HEK293 (cell line): ENCODE measurements around the gene CENPO.

Source experiments
- FEZF1 ChIP-seq: fragments of 450-650 bp; formaldehyde crosslinking; IDR thresholded peaks from 2 replicates; pipeline ENCODE4 v1.5.1; 2016; ENCODE audit warnings: missing biosample characterization, missing genetic modification characterization
- PRDM1 ChIP-seq: fragments of 450-650 bp; formaldehyde crosslinking; IDR thresholded peaks from 2 replicates; pipeline ENCODE4; 2016; ENCODE audit warnings: missing biosample characterization, missing genetic modification characterization
- SCRT2 ChIP-seq: fragments of 450-650 bp; formaldehyde crosslinking; IDR thresholded peaks from 2 replicates; pipeline ENCODE4 v1.5.1; 2016; ENCODE audit warnings: missing biosample characterization, missing genetic modification characterization
- YY2 ChIP-seq: fragments of 450-650 bp; formaldehyde crosslinking; IDR thresholded peaks from 2 replicates; pipeline ENCODE4 v1.5.1; 2016; ENCODE audit warnings: missing biosample characterization, missing genetic modification characterization
- ZBTB8A ChIP-seq: fragments of 450-650 bp; formaldehyde crosslinking; IDR thresholded peaks from 2 replicates; pipeline ENCODE4 v1.5.1; 2016; ENCODE audit warnings: missing biosample characterization, missing genetic modification characterization
- ZFP37 ChIP-seq: fragments of 450-650 bp; formaldehyde crosslinking; IDR thresholded peaks from 2 replicates; pipeline ENCODE4 v1.5.1; 2016; ENCODE audit warnings: missing biosample characterization, missing genetic modification characterization
- ZNF132 ChIP-seq: fragments of 450-650 bp; formaldehyde crosslinking; IDR thresholded peaks from 2 replicates; pipeline ENCODE4 v1.5.1; 2017; ENCODE audit warnings: missing biosample characterization, missing genetic modification characterization, borderline replicate concordance
- ZNF155 ChIP-seq: fragments of 450-650 bp; formaldehyde crosslinking; IDR thresholded peaks from 2 replicates; pipeline ENCODE4 v1.5.1; 2016; ENCODE audit warnings: missing biosample characterization, missing genetic modification characterization
- ZNF169 ChIP-seq: fragments of 450-650 bp; formaldehyde crosslinking; IDR thresholded peaks from 2 replicates; pipeline ENCODE4 v1.5.1; 2016; ENCODE audit warnings: missing biosample characterization, missing genetic modification characterization
- ZNF19 ChIP-seq: fragments of 450-650 bp; formaldehyde crosslinking; IDR thresholded peaks from 2 replicates; pipeline ENCODE4; 2016; ENCODE audit warnings: missing biosample characterization, missing genetic modification characterization, low read depth
- ZNF311 ChIP-seq: fragments of 450-650 bp; formaldehyde crosslinking; IDR thresholded peaks from 2 replicates; pipeline ENCODE4 v1.5.1; 2017; ENCODE audit warnings: missing biosample characterization, missing genetic modification characterization, borderline replicate concordance
- ZNF324 ChIP-seq: fragments of 450-650 bp; formaldehyde crosslinking; IDR thresholded peaks from 2 replicates; pipeline ENCODE4 v1.5.1; 2016; ENCODE audit warnings: missing biosample characterization, missing genetic modification characterization
- ZNF350 ChIP-seq: fragments of 450-650 bp; formaldehyde crosslinking; IDR thresholded peaks from 2 replicates; pipeline ENCODE4 v1.5.0; 2017; ENCODE audit warnings: missing biosample characterization, mild to moderate bottlenecking, missing genetic modification characterization
- ZNF416 ChIP-seq: fragments of 450-650 bp; formaldehyde crosslinking; IDR thresholded peaks from 2 replicates; pipeline ENCODE4 v1.5.1; 2016; ENCODE audit warnings: missing biosample characterization, missing genetic modification characterization
- ZNF433 ChIP-seq: fragments of 450-650 bp; formaldehyde crosslinking; IDR thresholded peaks from 2 replicates; pipeline ENCODE4 v1.5.1; 2016; ENCODE audit warnings: missing biosample characterization, missing genetic modification characterization, low read depth
- ZNF555 ChIP-seq: fragments of 450-650 bp; formaldehyde crosslinking; conservative IDR thresholded peaks from 2 replicates; pipeline ENCODE4 v1.5.1; 2017; ENCODE audit warnings: missing biosample characterization, mild to moderate bottlenecking, missing genetic modification characterization, inconsistent platforms
- ZNF596 ChIP-seq: fragments of 450-650 bp; IDR thresholded peaks from 2 replicates; pipeline ENCODE4 v1.5.0; 2018; ENCODE audit warnings: missing biosample characterization, mild to moderate bottlenecking, missing genetic modification characterization, moderate library complexity
- ZNF621 ChIP-seq: fragments of 450-650 bp; formaldehyde crosslinking; IDR thresholded peaks from 2 replicates; pipeline ENCODE4 v1.5.1; 2017; ENCODE audit warnings: missing biosample characterization, missing genetic modification characterization
- ZNF677 ChIP-seq: fragments of 450-650 bp; IDR thresholded peaks from 2 replicates; pipeline ENCODE4 v1.5.0; 2018; ENCODE audit warnings: missing biosample characterization, mild to moderate bottlenecking, missing genetic modification characterization, moderate library complexity
- ZNF76 ChIP-seq: fragments of 450-650 bp; formaldehyde crosslinking; IDR thresholded peaks from 2 replicates; pipeline ENCODE4; 2016; ENCODE audit warnings: low read depth, missing biosample characterization, missing genetic modification characterization, borderline replicate concordance
- ZNF768 ChIP-seq: fragments of 450-650 bp; formaldehyde crosslinking; IDR thresholded peaks from 2 replicates; pipeline ENCODE4 v1.5.1; 2018; ENCODE audit warnings: missing biosample characterization, mild to moderate bottlenecking, missing genetic modification characterization
- ZNF777 ChIP-seq: fragments of 450-650 bp; formaldehyde crosslinking; IDR thresholded peaks from 2 replicates; pipeline ENCODE4 v1.5.1; 2017; ENCODE audit warnings: missing biosample characterization, missing genetic modification characterization, borderline replicate concordance
- ZNF830 ChIP-seq: fragments of 450-650 bp; IDR thresholded peaks from 2 replicates; pipeline ENCODE4 v1.5.0; 2018; ENCODE audit warnings: missing biosample characterization, missing genetic modification characterization, low read depth, mild to moderate bottlenecking, moderate library complexity
- ZXDB ChIP-seq: fragments of 450-650 bp; formaldehyde crosslinking; IDR thresholded peaks from 2 replicates; pipeline ENCODE4 v1.5.1; 2016; ENCODE audit warnings: missing biosample characterization, missing genetic modification characterization
- TF ChIP-seq, protein P1 (sequence below): fragments of 450-650 bp; formaldehyde crosslinking; IDR thresholded peaks from 2 replicates; pipeline ENCODE4 v1.5.1; 2016; ENCODE audit warnings: missing biosample characterization, missing genetic modification characterization, borderline replicate concordance
- TF ChIP-seq, protein P2 (sequence below): fragments of 450-650 bp; formaldehyde crosslinking; IDR thresholded peaks from 2 replicates; pipeline ENCODE4 v1.5.1; 2017; ENCODE audit warnings: missing biosample characterization, missing genetic modification characterization
- TF ChIP-seq, protein P3 (sequence below): fragments of 450-650 bp; IDR thresholded peaks from 2 replicates; pipeline ENCODE4 v1.5.1; 2018; ENCODE audit warnings: missing biosample characterization, missing genetic modification characterization
- TF ChIP-seq, protein P4 (sequence below): fragments of 450-650 bp; formaldehyde crosslinking; IDR thresholded peaks from 2 replicates; pipeline ENCODE4 v1.5.1; 2017; ENCODE audit warnings: missing biosample characterization, missing genetic modification characterization

CENPO gene

DNA sequence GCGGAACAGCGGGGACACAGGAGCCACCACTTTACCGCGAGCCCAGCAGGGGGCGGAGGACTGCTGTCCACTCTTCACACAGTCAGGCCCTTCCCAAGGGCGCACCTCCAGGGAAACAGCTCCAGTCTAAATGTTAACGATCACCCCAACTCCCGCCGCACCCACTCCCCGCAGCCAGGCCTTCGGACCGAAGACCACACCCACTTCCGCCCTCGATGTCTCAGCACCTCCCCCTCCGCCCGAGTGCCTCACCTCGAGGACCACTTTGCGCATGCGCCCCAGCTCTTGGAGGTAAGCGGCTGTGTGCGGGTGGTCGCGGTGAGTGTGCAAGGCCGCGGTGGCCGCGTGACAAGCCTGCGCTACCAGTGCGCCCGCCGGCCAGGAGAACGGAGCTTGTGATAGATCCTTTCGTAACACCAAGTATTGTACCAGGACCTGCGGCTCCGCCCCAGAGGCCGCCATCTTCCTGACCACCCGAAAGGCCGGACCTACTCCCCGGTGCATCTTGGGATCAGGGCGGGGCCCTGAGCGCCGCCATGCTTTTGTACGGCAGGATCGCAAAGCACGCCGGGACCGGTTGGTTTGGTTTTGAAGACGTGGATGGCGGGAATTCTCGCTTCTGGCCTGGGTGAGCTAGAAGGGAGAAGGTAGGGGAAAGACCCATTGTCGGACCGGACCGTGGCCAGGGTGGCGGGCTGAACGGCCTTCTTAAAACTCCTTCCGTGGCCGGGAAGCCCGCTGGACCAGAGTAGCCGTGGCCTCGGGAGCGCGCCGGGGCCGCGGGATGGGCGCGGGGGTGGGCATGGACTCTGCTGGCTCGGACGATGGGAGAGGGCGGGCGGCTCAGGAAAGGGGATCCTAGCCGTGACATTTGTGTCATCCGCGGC is at the start of gene CENPO, which contains the start of gene PTRHD1 (continued):
- TF ChIP-seq ZNF132 (tag by site-specific recombination): no peak
- TF ChIP-seq PRDM1: no peak
- TF ChIP-seq ZNF350 (tag by site-specific recombination): no peak
- no peak for TF ChIP-seq ZNF555 (tag by site-specific recombination)
- no peak for TF ChIP-seq ZNF155
- no peak for TF ChIP-seq ZNF433
- TF ChIP-seq ZNF768 (tag by site-specific recombination): no peak
- TF ChIP-seq ZNF777 (tag by site-specific recombination): no peak
- TF ChIP-seq ZNF76 (tag by site-specific recombination): peak; percentile 97
- TF ChIP-seq, protein P1, sequence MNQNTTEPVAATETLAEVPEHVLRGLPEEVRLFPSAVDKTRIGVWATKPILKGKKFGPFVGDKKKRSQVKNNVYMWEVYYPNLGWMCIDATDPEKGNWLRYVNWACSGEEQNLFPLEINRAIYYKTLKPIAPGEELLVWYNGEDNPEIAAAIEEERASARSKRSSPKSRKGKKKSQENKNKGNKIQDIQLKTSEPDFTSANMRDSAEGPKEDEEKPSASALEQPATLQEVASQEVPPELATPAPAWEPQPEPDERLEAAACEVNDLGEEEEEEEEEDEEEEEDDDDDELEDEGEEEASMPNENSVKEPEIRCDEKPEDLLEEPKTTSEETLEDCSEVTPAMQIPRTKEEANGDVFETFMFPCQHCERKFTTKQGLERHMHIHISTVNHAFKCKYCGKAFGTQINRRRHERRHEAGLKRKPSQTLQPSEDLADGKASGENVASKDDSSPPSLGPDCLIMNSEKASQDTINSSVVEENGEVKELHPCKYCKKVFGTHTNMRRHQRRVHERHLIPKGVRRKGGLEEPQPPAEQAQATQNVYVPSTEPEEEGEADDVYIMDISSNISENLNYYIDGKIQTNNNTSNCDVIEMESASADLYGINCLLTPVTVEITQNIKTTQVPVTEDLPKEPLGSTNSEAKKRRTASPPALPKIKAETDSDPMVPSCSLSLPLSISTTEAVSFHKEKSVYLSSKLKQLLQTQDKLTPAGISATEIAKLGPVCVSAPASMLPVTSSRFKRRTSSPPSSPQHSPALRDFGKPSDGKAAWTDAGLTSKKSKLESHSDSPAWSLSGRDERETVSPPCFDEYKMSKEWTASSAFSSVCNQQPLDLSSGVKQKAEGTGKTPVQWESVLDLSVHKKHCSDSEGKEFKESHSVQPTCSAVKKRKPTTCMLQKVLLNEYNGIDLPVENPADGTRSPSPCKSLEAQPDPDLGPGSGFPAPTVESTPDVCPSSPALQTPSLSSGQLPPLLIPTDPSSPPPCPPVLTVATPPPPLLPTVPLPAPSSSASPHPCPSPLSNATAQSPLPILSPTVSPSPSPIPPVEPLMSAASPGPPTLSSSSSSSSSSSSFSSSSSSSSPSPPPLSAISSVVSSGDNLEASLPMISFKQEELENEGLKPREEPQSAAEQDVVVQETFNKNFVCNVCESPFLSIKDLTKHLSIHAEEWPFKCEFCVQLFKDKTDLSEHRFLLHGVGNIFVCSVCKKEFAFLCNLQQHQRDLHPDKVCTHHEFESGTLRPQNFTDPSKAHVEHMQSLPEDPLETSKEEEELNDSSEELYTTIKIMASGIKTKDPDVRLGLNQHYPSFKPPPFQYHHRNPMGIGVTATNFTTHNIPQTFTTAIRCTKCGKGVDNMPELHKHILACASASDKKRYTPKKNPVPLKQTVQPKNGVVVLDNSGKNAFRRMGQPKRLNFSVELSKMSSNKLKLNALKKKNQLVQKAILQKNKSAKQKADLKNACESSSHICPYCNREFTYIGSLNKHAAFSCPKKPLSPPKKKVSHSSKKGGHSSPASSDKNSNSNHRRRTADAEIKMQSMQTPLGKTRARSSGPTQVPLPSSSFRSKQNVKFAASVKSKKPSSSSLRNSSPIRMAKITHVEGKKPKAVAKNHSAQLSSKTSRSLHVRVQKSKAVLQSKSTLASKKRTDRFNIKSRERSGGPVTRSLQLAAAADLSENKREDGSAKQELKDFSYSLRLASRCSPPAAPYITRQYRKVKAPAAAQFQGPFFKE (tag by site-specific recombination): no peak
- TF ChIP-seq ZNF621: no peak
- TF ChIP-seq ZFP37 (tag by site-specific recombination): 0 out of 2 replicates have a peak, but pooled peaks have one; percentile 41
- TF ChIP-seq ZNF19 (tag by site-specific recombination): no peak
- TF ChIP-seq, protein P2, sequence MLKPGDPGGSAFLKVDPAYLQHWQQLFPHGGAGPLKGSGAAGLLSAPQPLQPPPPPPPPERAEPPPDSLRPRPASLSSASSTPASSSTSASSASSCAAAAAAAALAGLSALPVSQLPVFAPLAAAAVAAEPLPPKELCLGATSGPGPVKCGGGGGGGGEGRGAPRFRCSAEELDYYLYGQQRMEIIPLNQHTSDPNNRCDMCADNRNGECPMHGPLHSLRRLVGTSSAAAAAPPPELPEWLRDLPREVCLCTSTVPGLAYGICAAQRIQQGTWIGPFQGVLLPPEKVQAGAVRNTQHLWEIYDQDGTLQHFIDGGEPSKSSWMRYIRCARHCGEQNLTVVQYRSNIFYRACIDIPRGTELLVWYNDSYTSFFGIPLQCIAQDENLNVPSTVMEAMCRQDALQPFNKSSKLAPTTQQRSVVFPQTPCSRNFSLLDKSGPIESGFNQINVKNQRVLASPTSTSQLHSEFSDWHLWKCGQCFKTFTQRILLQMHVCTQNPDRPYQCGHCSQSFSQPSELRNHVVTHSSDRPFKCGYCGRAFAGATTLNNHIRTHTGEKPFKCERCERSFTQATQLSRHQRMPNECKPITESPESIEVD: no peak
- 0 out of 2 replicates have a peak, but pooled peaks have one; percentile 46 for TF ChIP-seq ZXDB (tag by site-specific recombination)
- no peak for TF ChIP-seq FEZF1
- no peak for TF ChIP-seq ZNF677
- TF ChIP-seq ZNF830 (tag by site-specific recombination): no peak
- TF ChIP-seq, protein P3, sequence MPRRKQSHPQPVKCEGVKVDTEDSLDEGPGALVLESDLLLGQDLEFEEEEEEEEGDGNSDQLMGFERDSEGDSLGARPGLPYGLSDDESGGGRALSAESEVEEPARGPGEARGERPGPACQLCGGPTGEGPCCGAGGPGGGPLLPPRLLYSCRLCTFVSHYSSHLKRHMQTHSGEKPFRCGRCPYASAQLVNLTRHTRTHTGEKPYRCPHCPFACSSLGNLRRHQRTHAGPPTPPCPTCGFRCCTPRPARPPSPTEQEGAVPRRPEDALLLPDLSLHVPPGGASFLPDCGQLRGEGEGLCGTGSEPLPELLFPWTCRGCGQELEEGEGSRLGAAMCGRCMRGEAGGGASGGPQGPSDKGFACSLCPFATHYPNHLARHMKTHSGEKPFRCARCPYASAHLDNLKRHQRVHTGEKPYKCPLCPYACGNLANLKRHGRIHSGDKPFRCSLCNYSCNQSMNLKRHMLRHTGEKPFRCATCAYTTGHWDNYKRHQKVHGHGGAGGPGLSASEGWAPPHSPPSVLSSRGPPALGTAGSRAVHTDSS (tag by site-specific recombination): no peak
- no peak for TF ChIP-seq ZNF169 (tag by site-specific recombination)
- TF ChIP-seq, protein P4, sequence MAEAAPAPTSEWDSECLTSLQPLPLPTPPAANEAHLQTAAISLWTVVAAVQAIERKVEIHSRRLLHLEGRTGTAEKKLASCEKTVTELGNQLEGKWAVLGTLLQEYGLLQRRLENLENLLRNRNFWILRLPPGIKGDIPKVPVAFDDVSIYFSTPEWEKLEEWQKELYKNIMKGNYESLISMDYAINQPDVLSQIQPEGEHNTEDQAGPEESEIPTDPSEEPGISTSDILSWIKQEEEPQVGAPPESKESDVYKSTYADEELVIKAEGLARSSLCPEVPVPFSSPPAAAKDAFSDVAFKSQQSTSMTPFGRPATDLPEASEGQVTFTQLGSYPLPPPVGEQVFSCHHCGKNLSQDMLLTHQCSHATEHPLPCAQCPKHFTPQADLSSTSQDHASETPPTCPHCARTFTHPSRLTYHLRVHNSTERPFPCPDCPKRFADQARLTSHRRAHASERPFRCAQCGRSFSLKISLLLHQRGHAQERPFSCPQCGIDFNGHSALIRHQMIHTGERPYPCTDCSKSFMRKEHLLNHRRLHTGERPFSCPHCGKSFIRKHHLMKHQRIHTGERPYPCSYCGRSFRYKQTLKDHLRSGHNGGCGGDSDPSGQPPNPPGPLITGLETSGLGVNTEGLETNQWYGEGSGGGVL: no peak
- no peak for TF ChIP-seq ZNF596
- peak; percentile 97 for TF ChIP-seq YY2 (tag by site-specific recombination)
- TF ChIP-seq ZNF416 (tag by site-specific recombination): no peak
- TF ChIP-seq SCRT2 (tag by site-specific recombination): no peak; the same call in 1 of the 2 replicates
- TF ChIP-seq ZNF324: no peak
- peak; percentile 29; the same call in 1 of the 2 replicates for TF ChIP-seq ZBTB8A (tag by site-specific recombination)
- TF ChIP-seq ZNF311: no peak
